Thyroid gland (tissue), 4 donors: ENCODE results near the gene PXN. TPM values are rescaled to one million over a fixed set of nuclear protein-coding genes. Genes with fewer than 3 reads are reported as not detected.
A peak's percentile ranks its signal among the peaks of the same experiment; 100 is the strongest.
"Not testable (repeated sequence)": the region's sequence is repeated elsewhere in the genome, so short reads cannot be mapped to it uniquely, and the experiment has no call there.

Experiments
- DNase-seq, 2 donors: peaks; one replicate each; pipeline ENCODE4 v3.0.0-alpha.2; 2019
- H3K27ac ChIP-seq, 3 donors: fragments of 200-600 bp; sonication (generic); 1 replicate in 2 of 3; 2 replicates in 1 of 3; pipeline ENCODE4 v1.5.1; 2016 to 2019; ENCODE audit warnings: mild to moderate bottlenecking in 1 of 3, moderate library complexity in 1 of 3
- H3K27me3 ChIP-seq: fragments of 200-600 bp; sonication (generic); one replicate; pipeline ENCODE4 v1.5.1; 2019
- H3K36me3 ChIP-seq, 2 donors: fragments of 200-600 bp; sonication (generic); one replicate each; pipeline ENCODE4 v1.5.1; 2016 to 2019
- H3K4me1 ChIP-seq, 2 donors: fragments of 200-600 bp; sonication (generic); one replicate each; pipeline ENCODE4 v1.5.1; 2017 to 2019
- H3K4me3 ChIP-seq, 3 donors: fragments of 200-600 bp; sonication (generic); replicated peaks in 1 of 3; 1 replicate in 2 of 3; 2 replicates in 1 of 3; pipeline ENCODE4 v1.5.1; 2016; ENCODE audit warnings: mild to moderate bottlenecking in 1 of 3
- H3K9me3 ChIP-seq: fragments of 200-600 bp; sonication (generic); one replicate; pipeline ENCODE4 v1.5.1; 2017
- CTCF ChIP-seq, 6 experiments: fragments of 200-600 bp in 3 of 6; fragments of 450-650 bp in 3 of 6; sonication (generic) in 3 of 6; IDR thresholded peaks; one replicate each; pipeline ENCODE4 v1.5.1; 2016 to 2019; ENCODE audit warnings: antibody characterized with exemption in 6 of 6, mild to moderate bottlenecking in 2 of 6, inconsistent platforms in 1 of 6, moderate library complexity in 1 of 6
- POLR2A ChIP-seq, 2 donors: fragments of 450-650 bp; IDR thresholded peaks; one replicate each; pipeline ENCODE4 v1.6.1; 2017; ENCODE audit warnings: antibody characterized with exemption in 2 of 2, mild to moderate bottlenecking in 2 of 2, moderate library complexity in 1 of 2
- WGBS, 2 donors: methylation state at CpG; one replicate each; pipeline ENCODE4 v1.1.5; 2017; 5-methylcytosine and 5-hydroxymethylcytosine counted together
- intact Hi-C: fragments of 100-400 bp; cut with DNase I; formaldehyde crosslinking; loops from one replicate; pipeline ENCODE4 v1.15.1; 2023
- total RNA-seq, 4 donors: library from RNA; depleted of rRNA; stranded (reverse); fragments of >200 nt; gene quantifications; one replicate each; pipeline ENCODE4 v1.2.3, GENCODE V29; 2016

The PXN gene
- total RNA-seq, 4 donors from 2014 or later: 61.7 to 95.5 (median 82.7) TPM

- WGBS, 2 donors: 82 to 85% methylated on average over 5 of the region's 5 CpGs
- DNase-seq: no peak
- TF ChIP-seq POLR2A (IDR thresholded peaks at IDR 0.05) (no peak), CTCF (IDR thresholded peaks at IDR 0.05) (no peak)
- no peaks in the 10 kb centered on the region for H3K36me3 ChIP-seq
- H3K4me1 ChIP-seq: peaks cover 65 to 80% of the 10 kb centered on the region in 2 donors
- no peaks in the 10 kb centered on the region for H3K27me3 ChIP-seq
- H3K9me3 ChIP-seq: no peaks in the 10 kb centered on the region
- intact Hi-C loops: no loop called here
- H3K27ac ChIP-seq: peak overlapping the region; percentile 93 to 95 (median 95)
- no peak overlapping the region for H3K4me3 ChIP-seq
Observed at GRCh38 chr12:120258323-120258896, 7.1 kb downstream of the PXN start.

DNA sequence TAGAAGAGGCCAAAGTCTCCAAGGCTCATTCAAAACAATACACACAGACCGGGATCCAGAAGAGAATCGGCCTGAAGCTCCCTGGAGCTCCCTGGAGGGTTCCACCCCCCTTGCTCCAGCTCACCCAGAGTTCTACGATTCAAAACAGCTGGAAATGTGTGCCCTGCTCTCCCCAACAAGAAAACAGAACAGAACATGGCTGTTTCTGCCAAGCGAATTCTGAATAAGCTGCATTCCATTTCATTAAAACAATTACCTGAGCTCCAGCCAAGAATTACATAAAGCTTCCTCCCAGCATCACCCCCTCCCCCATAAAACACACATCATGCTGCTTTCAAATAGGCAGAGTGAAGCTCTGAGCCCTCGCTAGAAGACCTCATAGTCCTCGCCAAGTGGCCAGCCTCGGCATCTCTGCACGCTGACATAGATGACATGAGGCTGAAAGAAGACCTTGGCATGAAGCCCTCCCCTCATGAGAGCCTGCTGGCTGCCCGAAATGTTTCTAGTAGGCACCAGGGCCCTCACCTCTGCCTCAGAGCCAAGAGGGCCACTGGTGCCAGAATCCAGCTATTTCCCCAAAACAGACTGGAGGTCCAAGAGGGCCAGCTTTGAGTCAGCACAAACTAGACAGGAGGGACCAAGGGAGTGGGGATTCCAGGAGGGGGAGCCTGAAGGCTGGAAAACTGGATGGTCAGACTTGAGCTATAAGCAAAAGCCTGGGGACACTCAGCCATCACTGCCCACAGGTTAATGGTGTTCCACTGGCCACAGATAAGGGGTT lies 8.3 kb downstream of the PXN start:
- no peaks in the 10 kb centered on the region for H3K27me3 ChIP-seq
- WGBS, 2 donors: 16 to 22% methylated on average over 9 of the region's 9 CpGs
- H3K27ac ChIP-seq: peak overlapping the region; percentile 93 to 95 (median 95)
- no peak overlapping the region for H3K4me3 ChIP-seq
- peak in 1 of 2 donors; percentile 29 for TF ChIP-seq POLR2A (IDR thresholded peaks at IDR 0.05)
- peak in 2 of 6 experiments; percentile 2 to 10 for TF ChIP-seq CTCF (IDR thresholded peaks at IDR 0.05)
- no peaks in the 10 kb centered on the region for H3K9me3 ChIP-seq
- no peaks in the 10 kb centered on the region for H3K36me3 ChIP-seq
- peak; percentile 73 to 74 for DNase-seq
- intact Hi-C loops: no loop called here
- H3K4me1 ChIP-seq: peaks cover 54 to 76% of the 10 kb centered on the region in 2 donors

- DNase-seq: no peak
- Histone ChIP-seq H3K27ac (peak overlapping the region; percentile 93 to 95 (median 95)), H3K9me3 (no peaks in the 10 kb centered on the region), H3K4me1 (peaks cover 49 to 83% of the 10 kb centered on the region in 2 donors), H3K4me3 (no peak overlapping the region), H3K36me3 (no peaks in the 10 kb centered on the region), H3K27me3 (no peaks in the 10 kb centered on the region)
- TF ChIP-seq POLR2A (IDR thresholded peaks at IDR 0.05): no peak
- TF ChIP-seq CTCF (IDR thresholded peaks at IDR 0.05): no peak
- intact Hi-C loops: no loop called here
- 82% methylated on average over 7 of the region's 7 CpGs for WGBS, 2 donors
Observed at GRCh38 chr12:120254809-120255208, 10.7 kb downstream of the PXN start.

- intact Hi-C loops, H3K27me3 ChIP-seq, H3K36me3 ChIP-seq, H3K4me3 ChIP-seq, DNase-seq, H3K9me3 ChIP-seq: not testable (repeated sequence)
- H3K4me1 ChIP-seq: peaks cover 49 to 77% of the 10 kb centered on the region in 2 donors
- H3K27ac ChIP-seq: peak overlapping the region in 2 of 3 donors; percentile 20 to 29
- 82 to 85% methylated on average over 6 of the region's 6 CpGs for WGBS, 2 donors
Observed at GRCh38 chr12:120253313-120253712, 12.2 kb downstream of the PXN start.

DNA sequence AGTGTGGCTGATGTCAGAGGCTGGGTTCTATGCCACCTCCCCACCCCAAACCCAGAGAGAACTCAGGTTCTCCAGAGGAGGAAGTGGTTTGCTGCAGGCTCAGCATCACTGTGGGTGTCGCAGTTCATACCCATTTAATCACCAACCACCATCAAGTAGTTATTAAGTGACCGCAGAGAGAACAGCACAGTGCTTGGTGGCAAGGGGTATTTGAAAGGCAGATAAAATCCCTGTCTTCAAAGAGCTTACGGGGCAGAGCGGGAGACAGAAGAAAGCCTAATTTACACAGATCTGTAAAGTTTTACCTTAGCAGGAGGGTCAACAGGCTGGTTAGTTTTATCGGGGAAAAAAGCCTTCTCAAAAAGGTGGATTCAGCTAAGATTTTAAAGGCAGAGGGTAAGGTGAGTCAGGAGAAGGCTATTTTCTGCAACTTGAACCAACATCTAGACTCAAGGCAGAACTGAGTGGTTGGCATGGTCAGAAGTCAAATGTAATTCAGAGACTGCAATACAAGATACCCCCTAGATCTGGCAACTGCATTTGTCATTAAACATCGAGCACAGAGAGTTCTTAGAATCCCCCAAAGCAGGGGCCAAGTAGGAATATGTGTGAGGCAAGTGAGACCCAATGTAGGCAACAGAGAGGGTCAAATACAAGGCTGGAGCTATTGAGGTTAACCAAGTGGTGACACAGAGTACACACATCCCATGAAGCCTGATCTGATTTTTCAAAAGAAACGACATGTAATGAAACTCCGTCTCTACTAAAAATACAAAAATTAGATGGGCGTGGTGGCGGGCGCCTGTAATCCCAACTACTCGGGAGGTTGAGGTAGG lies 13.2 kb downstream of the PXN start:
- Histone ChIP-seq H3K27ac (peak overlapping the region in 2 of 3 donors; percentile 70 to 82), H3K4me1 (peaks cover 49 to 74% of the 10 kb centered on the region in 2 donors), H3K9me3 (no peaks in the 10 kb centered on the region), H3K4me3 (no peak overlapping the region), H3K27me3 (no peaks in the 10 kb centered on the region), H3K36me3 (no peaks in the 10 kb centered on the region)
- no peak for DNase-seq
- 85 to 90% methylated on average over 12 of the region's 12 CpGs for WGBS, 2 donors
- no peak for TF ChIP-seq POLR2A (IDR thresholded peaks at IDR 0.05)
- TF ChIP-seq CTCF (IDR thresholded peaks at IDR 0.05): no peak
- intact Hi-C loops: no loop called here

DNA sequence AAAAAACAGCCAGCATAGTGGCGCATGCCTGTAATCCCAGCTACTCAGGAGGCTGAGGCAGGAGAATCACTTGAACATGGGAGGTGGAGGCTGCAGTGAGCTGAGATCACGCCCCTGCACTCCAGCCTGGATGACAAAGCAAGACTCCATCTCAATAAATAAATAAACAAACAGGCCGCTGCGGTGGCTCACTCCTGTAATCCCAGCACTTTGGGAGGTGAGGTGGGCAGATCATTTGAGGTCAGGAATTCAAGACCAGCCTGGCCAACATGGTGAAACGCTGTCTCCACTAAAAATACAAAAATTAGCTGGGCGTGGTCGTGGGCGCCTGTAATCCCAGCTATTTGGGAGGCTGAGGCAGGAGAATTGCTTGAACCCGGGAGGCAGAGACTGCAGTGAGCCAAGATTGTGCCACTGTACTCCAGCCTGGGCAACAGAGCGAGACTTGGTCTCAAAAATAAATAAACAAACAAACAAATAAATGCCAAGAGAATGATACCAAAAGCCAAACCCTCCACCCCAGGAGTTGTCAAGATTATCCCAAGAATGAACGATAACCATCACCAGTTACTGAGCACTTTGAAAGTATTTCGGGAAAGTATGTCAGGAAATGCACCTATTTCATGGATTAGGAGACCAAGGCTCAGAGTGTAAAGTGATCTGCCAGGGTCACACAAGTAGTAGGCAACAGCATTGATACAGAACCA lies 14.0 kb downstream of the PXN start:
- Histone ChIP-seq H3K27ac (peak overlapping the region in 2 of 3 donors; percentile 70 to 82), H3K4me1 (peaks cover 45 to 70% of the 10 kb centered on the region in 2 donors)
- DNase-seq, H3K27me3 ChIP-seq, H3K36me3 ChIP-seq, H3K4me3 ChIP-seq, H3K9me3 ChIP-seq, intact Hi-C loops: not testable (repeated sequence)
- 88 to 93% methylated on average over 12 of the region's 12 CpGs for WGBS, 2 donors
